KMS-11 (cell line): ENCODE measurements around the gene CTF1.

Experiments
- H2AFZ ChIP-seq: fragments of 200-600 bp; sonication (generic); 2 replicates; pipeline ENCODE4 v1.6.1; 2016; ENCODE audit warnings: antibody characterized with exemption, mixed run types, low read depth
- H3K27ac ChIP-seq: fragments of 200-600 bp; sonication (generic); 2 replicates; pipeline ENCODE4 v1.6.1; 2016; ENCODE audit warnings: mild to moderate bottlenecking, mixed run types
- H3K27me3 ChIP-seq: fragments of 200-600 bp; sonication (generic); 2 replicates; pipeline ENCODE4 v1.6.1; 2017; ENCODE audit warnings: mild to moderate bottlenecking, low read depth, mixed run types, moderate library complexity; ENCODE audit not compliant: insufficient read depth
- H3K36me3 ChIP-seq: fragments of 200-600 bp; sonication (generic); 2 replicates; pipeline ENCODE4 v1.6.1; 2017; ENCODE audit warnings: mild to moderate bottlenecking, mixed run types; ENCODE audit not compliant: insufficient read depth
- H3K4me1 ChIP-seq: fragments of 200-600 bp; sonication (generic); 2 replicates; pipeline ENCODE4 v1.6.1; 2016; ENCODE audit warnings: mild to moderate bottlenecking, low read depth, mixed run types; ENCODE audit not compliant: poor library complexity, severe bottlenecking
- H3K4me2 ChIP-seq: fragments of 200-600 bp; sonication (generic); 2 replicates; pipeline ENCODE4 v1.7.0; 2016; ENCODE audit warnings: mild to moderate bottlenecking, mixed run types
- H3K4me3 ChIP-seq: fragments of 200-600 bp; sonication (generic); IDR thresholded peaks from 2 replicates; pipeline ENCODE4 v1.6.1; 2017; ENCODE audit warnings: low read depth, low read length, mixed read lengths; ENCODE audit not compliant: insufficient read depth
- H3K79me2 ChIP-seq: fragments of 200-600 bp; sonication (generic); 2 replicates; pipeline ENCODE4 v1.6.1; 2016; ENCODE audit warnings: low read depth, mixed run types; ENCODE audit not compliant: insufficient read depth
- H3K9ac ChIP-seq: fragments of 200-600 bp; sonication (generic); 2 replicates; pipeline ENCODE4 v1.6.1; 2016; ENCODE audit warnings: mild to moderate bottlenecking, mixed run types
- H4K20me1 ChIP-seq: fragments of 200-600 bp; sonication (generic); 2 replicates; pipeline ENCODE4 v1.6.1; 2016; ENCODE audit warnings: mild to moderate bottlenecking, mixed run types; ENCODE audit not compliant: insufficient read depth
- TF ChIP-seq, protein P1 (sequence below): fragments of 200-600 bp; sonication (generic); conservative IDR thresholded peaks from 2 replicates; pipeline ENCODE4 v1.6.1; 2017; ENCODE audit warnings: low read depth, mild to moderate bottlenecking, antibody characterized with exemption, low read length, moderate library complexity, mixed read lengths

The CTF1 gene

DNA sequence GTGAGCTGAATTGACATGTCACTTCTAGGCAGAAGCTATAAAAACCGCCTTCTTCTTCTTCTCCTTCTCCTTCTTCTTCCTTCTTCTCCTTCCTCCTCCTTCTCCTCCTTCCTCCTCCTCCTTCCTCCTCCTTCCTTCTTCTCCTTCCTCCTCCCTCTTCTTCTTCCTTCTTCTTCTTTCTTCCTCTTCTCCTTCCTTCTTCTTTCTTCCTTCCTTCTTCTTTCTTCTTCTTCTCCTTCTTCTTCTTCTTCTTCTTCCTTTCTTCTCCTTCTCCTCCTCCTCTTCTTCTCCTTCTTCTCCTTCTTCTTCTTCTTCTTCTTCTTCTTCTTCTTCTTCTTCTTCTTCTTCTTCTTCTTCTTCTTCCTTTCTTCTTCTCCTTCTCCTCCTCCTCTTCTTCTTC lies 22.2 kb downstream of the CTF1 start:
- H3K79me2 ChIP-seq, result no peaks in the 10 kb centered on the region
- no peak overlapping the region for H3K9ac ChIP-seq
- H2AFZ ChIP-seq, result no peak overlapping the region
- TF ChIP-seq, protein P1, sequence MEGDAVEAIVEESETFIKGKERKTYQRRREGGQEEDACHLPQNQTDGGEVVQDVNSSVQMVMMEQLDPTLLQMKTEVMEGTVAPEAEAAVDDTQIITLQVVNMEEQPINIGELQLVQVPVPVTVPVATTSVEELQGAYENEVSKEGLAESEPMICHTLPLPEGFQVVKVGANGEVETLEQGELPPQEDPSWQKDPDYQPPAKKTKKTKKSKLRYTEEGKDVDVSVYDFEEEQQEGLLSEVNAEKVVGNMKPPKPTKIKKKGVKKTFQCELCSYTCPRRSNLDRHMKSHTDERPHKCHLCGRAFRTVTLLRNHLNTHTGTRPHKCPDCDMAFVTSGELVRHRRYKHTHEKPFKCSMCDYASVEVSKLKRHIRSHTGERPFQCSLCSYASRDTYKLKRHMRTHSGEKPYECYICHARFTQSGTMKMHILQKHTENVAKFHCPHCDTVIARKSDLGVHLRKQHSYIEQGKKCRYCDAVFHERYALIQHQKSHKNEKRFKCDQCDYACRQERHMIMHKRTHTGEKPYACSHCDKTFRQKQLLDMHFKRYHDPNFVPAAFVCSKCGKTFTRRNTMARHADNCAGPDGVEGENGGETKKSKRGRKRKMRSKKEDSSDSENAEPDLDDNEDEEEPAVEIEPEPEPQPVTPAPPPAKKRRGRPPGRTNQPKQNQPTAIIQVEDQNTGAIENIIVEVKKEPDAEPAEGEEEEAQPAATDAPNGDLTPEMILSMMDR, result no peak
- no peaks in the 10 kb centered on the region for H3K27me3 ChIP-seq
- no peak overlapping the region for H3K4me2 ChIP-seq
- H3K27ac ChIP-seq, result no peak overlapping the region
- no peaks in the 10 kb centered on the region for H3K36me3 ChIP-seq
- no peak overlapping the region for H3K4me3 ChIP-seq
- H3K4me1 ChIP-seq, result peaks cover 3% of the 10 kb centered on the region
- no peaks in the 10 kb centered on the region for H4K20me1 ChIP-seq

DNA sequence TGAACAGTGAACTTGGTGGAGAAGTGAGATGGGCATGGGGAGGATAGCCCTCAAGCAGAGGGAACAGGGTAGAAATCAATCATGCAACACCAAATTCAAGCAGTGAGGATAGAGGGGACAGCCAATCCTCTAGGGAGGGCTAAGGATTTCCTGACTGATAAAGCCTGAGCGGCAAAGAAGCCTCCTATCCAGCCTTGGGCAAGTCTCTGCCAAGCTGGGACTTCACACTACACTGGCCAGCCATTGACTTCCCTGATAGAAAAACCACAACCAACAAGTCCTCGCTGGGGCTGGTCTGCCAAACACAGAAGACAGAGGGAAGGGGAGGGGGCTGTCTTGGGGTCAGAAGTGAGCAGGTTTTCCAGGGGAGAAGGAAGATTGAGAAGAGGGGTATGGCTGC lies 24.5 kb downstream of the CTF1 start:
- TF ChIP-seq, protein P1, result no peak
- Histone ChIP-seq H3K4me1 (peaks cover 3% of the 10 kb centered on the region), H3K27me3 (no peaks in the 10 kb centered on the region), H3K9ac (no peak overlapping the region), H3K36me3 (no peaks in the 10 kb centered on the region), H3K4me2 (peak overlapping the region; percentile 59; the same call in 1 of the 2 replicates), H3K79me2 (no peaks in the 10 kb centered on the region), H3K27ac (no peak overlapping the region), H3K4me3 (no peak overlapping the region), H2AFZ (no peak overlapping the region), H4K20me1 (no peaks in the 10 kb centered on the region)

DNA sequence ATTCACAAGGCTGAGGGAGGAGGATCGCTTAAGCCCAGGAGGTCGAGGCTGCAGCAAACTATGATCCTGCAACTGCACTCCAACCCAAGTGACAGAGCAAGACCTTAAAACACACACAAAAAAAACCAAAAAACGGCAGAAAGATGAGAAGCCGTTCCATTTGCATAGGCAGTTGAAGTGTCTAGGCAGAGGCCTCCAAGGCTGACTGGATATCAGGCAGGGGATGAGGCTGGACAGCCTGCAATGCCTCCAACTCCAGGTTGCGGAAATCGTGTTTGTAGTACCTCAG lies 25.0 kb downstream of the CTF1 start:
- no peak overlapping the region for H3K27ac ChIP-seq
- no peaks in the 10 kb centered on the region for H3K27me3 ChIP-seq
- peak overlapping the region; percentile 59 for H3K4me2 ChIP-seq
- no peaks in the 10 kb centered on the region for H3K79me2 ChIP-seq
- H2AFZ ChIP-seq, result peak overlapping the region; percentile 61
- no peak overlapping the region for H3K4me3 ChIP-seq
- H3K4me1 ChIP-seq, result peaks cover 3% of the 10 kb centered on the region
- TF ChIP-seq, protein P1, result no peak
- H3K9ac ChIP-seq, result no peak overlapping the region
- no peaks in the 10 kb centered on the region for H3K36me3 ChIP-seq
- no peaks in the 10 kb centered on the region for H4K20me1 ChIP-seq

DNA sequence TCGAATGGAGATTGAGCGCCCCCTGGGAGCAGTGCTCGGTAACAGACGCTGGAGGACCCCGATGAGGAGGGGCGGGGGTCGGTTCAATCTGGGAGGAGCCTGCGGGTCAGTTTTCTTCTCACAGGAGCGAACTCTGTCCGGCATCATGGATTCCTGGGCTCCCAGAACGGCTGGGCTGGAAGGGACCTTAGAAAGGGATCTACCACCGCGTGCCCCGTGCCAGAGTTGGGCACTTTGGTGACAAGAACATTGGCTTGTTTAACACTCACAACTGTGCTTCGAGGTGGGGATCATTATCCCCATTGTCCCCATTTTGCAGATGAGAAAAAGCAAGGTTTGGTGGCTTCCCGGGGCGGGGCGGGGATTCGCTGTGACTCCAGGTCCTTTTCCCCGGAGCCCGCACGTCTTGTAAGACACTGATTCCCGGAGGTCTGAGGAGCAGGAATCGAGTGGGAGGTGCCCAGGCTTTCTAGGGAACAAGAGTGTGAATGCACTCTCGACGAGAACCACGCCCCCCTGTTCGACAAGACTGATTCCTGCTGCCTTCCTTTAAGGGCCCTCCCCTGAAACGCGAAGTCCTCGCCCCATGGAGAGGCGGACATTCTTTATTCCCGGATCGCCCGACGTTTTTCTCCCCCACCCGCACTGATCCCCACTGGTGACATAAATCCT lies 25.5 kb downstream of the CTF1 start:
- Histone ChIP-seq H2AFZ (peak overlapping the region; percentile 61), H3K79me2 (no peaks in the 10 kb centered on the region), H3K27ac (peak overlapping the region; percentile 22; the same call in 1 of the 2 replicates)

More for the DNA sequence above, 25.5 kb downstream of the CTF1 start:
- H3K4me1 ChIP-seq, result peaks cover 3% of the 10 kb centered on the region
- TF ChIP-seq, protein P1, result peak; percentile 98
- no peaks in the 10 kb centered on the region for H4K20me1 ChIP-seq
- peak overlapping the region; percentile 59 for H3K4me2 ChIP-seq
- H3K36me3 ChIP-seq, result no peaks in the 10 kb centered on the region
- H3K4me3 ChIP-seq, result no peak overlapping the region
- peak overlapping the region; percentile 30; the same call in 1 of the 2 replicates for H3K9ac ChIP-seq
- H3K27me3 ChIP-seq, result no peaks in the 10 kb centered on the region
